ENCODE measurements around the gene GPC5. TPM values are rescaled to one million over a fixed set of nuclear protein-coding genes. Genes with fewer than 3 reads are reported as not detected.
"Not testable (repeated sequence)": the region's sequence is repeated elsewhere in the genome, so short reads cannot be mapped to it uniquely, and the experiment has no call there.

GPC5 gene
- polyA plus RNA-seq, 3 donors from 2014 or later: 0.58 TPM; not detected in 2

GRCh38 chr13:91894316-91894715 is 495.9 kb downstream of the GPC5 start:
- no peaks in the 10 kb centered on the region for H3K4me1 Mint-ChIP-seq
- no peak overlapping the region for H3K27ac Mint-ChIP-seq
- no peak for DNase-seq
- H3K27me3 Mint-ChIP-seq (ENCODE audit: low read depth in 3 of 3): no peaks in the 10 kb centered on the region
- no peak overlapping the region for H3K4me3 Mint-ChIP-seq
- H3K9me3 Mint-ChIP-seq: peaks cover 4 to 44% (median 15%) of the 10 kb centered on the region in 6 donors
- peaks cover 0 to 3% (median 0%) of the 10 kb centered on the region in 3 donors for H3K36me3 Mint-ChIP-seq

- H3K36me3 Mint-ChIP-seq: peaks cover 0 to 3% (median 0%) of the 10 kb centered on the region in 3 donors
- no peak overlapping the region for H3K4me3 Mint-ChIP-seq
- H3K4me1 Mint-ChIP-seq: no peaks in the 10 kb centered on the region
- no peaks in the 10 kb centered on the region for H3K27me3 Mint-ChIP-seq (ENCODE audit: low read depth in 3 of 3)
- no peak overlapping the region for H3K27ac Mint-ChIP-seq
- DNase-seq: no peak
- H3K9me3 Mint-ChIP-seq: peaks cover 5 to 32% (median 15%) of the 10 kb centered on the region in 6 donors
Measured at GRCh38 chr13:91896547-91896946, 498.1 kb downstream of the GPC5 start.

GRCh38 chr13:91898986-91899385 is 500.6 kb downstream of the GPC5 start:
- not testable (repeated sequence) for H3K27ac Mint-ChIP-seq; H3K4me3 Mint-ChIP-seq; DNase-seq; H3K36me3 Mint-ChIP-seq; H3K27me3 Mint-ChIP-seq (ENCODE audit: low read depth in 3 of 3); H3K4me1 Mint-ChIP-seq
- H3K9me3 Mint-ChIP-seq: peaks cover 5 to 39% (median 12%) of the 10 kb centered on the region in 6 donors

GRCh38 chr13:91902291-91902690 is 503.9 kb downstream of the GPC5 start:
- Mint-ChIP-seq H3K4me1 (no peaks in the 10 kb centered on the region), H3K27me3 (ENCODE audit: low read depth in 3 of 3) (no peaks in the 10 kb centered on the region), H3K36me3 (no peaks in the 10 kb centered on the region), H3K27ac (no peak overlapping the region), H3K4me3 (no peak overlapping the region), H3K9me3 (peaks cover 2 to 23% (median 8%) of the 10 kb centered on the region in 6 donors)
- DNase-seq: no peak

GRCh38 chr13:91904005-91904404 is 505.6 kb downstream of the GPC5 start:
- peaks cover 2 to 19% (median 5%) of the 10 kb centered on the region in 6 donors for H3K9me3 Mint-ChIP-seq
- H3K4me3 Mint-ChIP-seq: no peak overlapping the region
- H3K4me1 Mint-ChIP-seq: no peaks in the 10 kb centered on the region
- DNase-seq: no peak
- H3K27me3 Mint-ChIP-seq (ENCODE audit: low read depth in 3 of 3): no peaks in the 10 kb centered on the region
- H3K27ac Mint-ChIP-seq: no peak overlapping the region
- no peaks in the 10 kb centered on the region for H3K36me3 Mint-ChIP-seq

GRCh38 chr13:91904597-91904996 is 506.2 kb downstream of the GPC5 start:
- Mint-ChIP-seq H3K4me3 (no peak overlapping the region), H3K36me3 (no peaks in the 10 kb centered on the region), H3K27me3 (ENCODE audit: low read depth in 3 of 3) (no peaks in the 10 kb centered on the region), H3K9me3 (peaks cover 2 to 14% (median 6%) of the 10 kb centered on the region in 6 donors), H3K4me1 (no peaks in the 10 kb centered on the region), H3K27ac (no peak overlapping the region)
- DNase-seq: no peak

GRCh38 chr13:91907398-91907797 is 509.0 kb downstream of the GPC5 start:
- peaks cover 6 to 18% (median 10%) of the 10 kb centered on the region in 6 donors for H3K9me3 Mint-ChIP-seq
- H3K27ac Mint-ChIP-seq: no peak overlapping the region
- no peak overlapping the region for H3K4me3 Mint-ChIP-seq
- peaks cover 0 to 3% (median 0%) of the 10 kb centered on the region in 3 donors for H3K36me3 Mint-ChIP-seq
- DNase-seq: no peak
- no peaks in the 10 kb centered on the region for H3K27me3 Mint-ChIP-seq (ENCODE audit: low read depth in 3 of 3)
- H3K4me1 Mint-ChIP-seq: no peaks in the 10 kb centered on the region

GRCh38 chr13:91909617-91910016 is 511.2 kb downstream of the GPC5 start:
- DNase-seq: no peak
- no peaks in the 10 kb centered on the region for H3K4me1 Mint-ChIP-seq

GRCh38 chr13:91922969-91923592 is 524.7 kb downstream of the GPC5 start:
- no peaks in the 10 kb centered on the region for H3K27me3 Mint-ChIP-seq (ENCODE audit: low read depth in 3 of 3)
- no peak overlapping the region for H3K4me3 Mint-ChIP-seq
- H3K9me3 Mint-ChIP-seq: peaks cover 7 to 53% (median 21%) of the 10 kb centered on the region in 6 donors
- no peaks in the 10 kb centered on the region for H3K4me1 Mint-ChIP-seq
- no peak for DNase-seq
- no peaks in the 10 kb centered on the region for H3K36me3 Mint-ChIP-seq
- H3K27ac Mint-ChIP-seq: no peak overlapping the region

More at GRCh38 chr13:91909617-91910016, 511.2 kb downstream of the GPC5 start:
- H3K4me3 Mint-ChIP-seq: no peak overlapping the region
- H3K36me3 Mint-ChIP-seq: peaks cover 0 to 3% (median 0%) of the 10 kb centered on the region in 3 donors
- H3K27ac Mint-ChIP-seq: no peak overlapping the region
- peaks cover 6 to 15% (median 10%) of the 10 kb centered on the region in 6 donors for H3K9me3 Mint-ChIP-seq
- no peaks in the 10 kb centered on the region for H3K27me3 Mint-ChIP-seq (ENCODE audit: low read depth in 3 of 3)

GRCh38 chr13:91930687-91931086 is 532.3 kb downstream of the GPC5 start:
- H3K4me1 Mint-ChIP-seq: no peaks in the 10 kb centered on the region
- no peak for DNase-seq
- peaks cover 0 to 24% (median 12%) of the 10 kb centered on the region in 6 donors for H3K9me3 Mint-ChIP-seq
- H3K4me3 Mint-ChIP-seq: no peak overlapping the region
- H3K36me3 Mint-ChIP-seq: no peaks in the 10 kb centered on the region
- H3K27ac Mint-ChIP-seq: no peak overlapping the region
- H3K27me3 Mint-ChIP-seq (ENCODE audit: low read depth in 3 of 3): no peaks in the 10 kb centered on the region

- Mint-ChIP-seq H3K9me3 (peaks cover 4 to 34% (median 12%) of the 10 kb centered on the region in 6 donors), H3K36me3 (no peaks in the 10 kb centered on the region), H3K27ac (no peak overlapping the region), H3K27me3 (ENCODE audit: low read depth in 3 of 3) (no peaks in the 10 kb centered on the region), H3K4me3 (no peak overlapping the region), H3K4me1 (no peaks in the 10 kb centered on the region)
- DNase-seq: no peak
Measured at GRCh38 chr13:91934354-91934753, 535.9 kb downstream of the GPC5 start.

GRCh38 chr13:91946498-91947070 is 548.2 kb downstream of the GPC5 start:
- Mint-ChIP-seq H3K9me3 (peaks cover 5 to 24% (median 10%) of the 10 kb centered on the region in 6 donors), H3K36me3 (no peaks in the 10 kb centered on the region), H3K27ac (no peak overlapping the region), H3K4me3 (no peak overlapping the region), H3K4me1 (no peaks in the 10 kb centered on the region), H3K27me3 (ENCODE audit: low read depth in 3 of 3) (peaks cover 0 to 2% (median 0%) of the 10 kb centered on the region in 3 donors)
- no peak for DNase-seq

- Mint-ChIP-seq H3K4me3 (no peak overlapping the region), H3K4me1 (no peaks in the 10 kb centered on the region), H3K27me3 (ENCODE audit: low read depth in 3 of 3) (peaks cover 0 to 2% (median 0%) of the 10 kb centered on the region in 3 donors), H3K9me3 (peaks cover 3 to 24% (median 11%) of the 10 kb centered on the region in 6 donors), H3K27ac (no peak overlapping the region), H3K36me3 (no peaks in the 10 kb centered on the region)
- no peak for DNase-seq
Measured at GRCh38 chr13:91948736-91949135, 550.3 kb downstream of the GPC5 start.

GRCh38 chr13:91950803-91951202 is 552.4 kb downstream of the GPC5 start:
- no peaks in the 10 kb centered on the region for H3K36me3 Mint-ChIP-seq
- no peaks in the 10 kb centered on the region for H3K4me1 Mint-ChIP-seq
- DNase-seq: no peak
- peaks cover 3 to 19% (median 12%) of the 10 kb centered on the region in 6 donors for H3K9me3 Mint-ChIP-seq
- H3K27me3 Mint-ChIP-seq (ENCODE audit: low read depth in 3 of 3): peaks cover 0 to 2% (median 0%) of the 10 kb centered on the region in 3 donors
- H3K27ac Mint-ChIP-seq: no peak overlapping the region
- H3K4me3 Mint-ChIP-seq: no peak overlapping the region

All from immature natural killer cell (primary cell).